K562 (cell line): ENCODE results near the gene MYH9. TPM values are rescaled to one million over a fixed set of nuclear protein-coding genes. Genes with fewer than 3 reads are reported as not detected.
A peak's percentile ranks its signal among the peaks of the same experiment; 100 is the strongest.

ENCODE experiments used
- ASH1L ChIP-seq: fragments of 450-650 bp; IDR thresholded peaks from 2 replicates; pipeline ENCODE4 v1.6.1; 2018; ENCODE audit warnings: borderline replicate concordance, mild to moderate bottlenecking, low read depth; ENCODE audit not compliant: partially characterized antibody
- ATF1 ChIP-seq, 2 experiments: fragments of 450-650 bp in 1 of 2; IDR thresholded peaks; 2 replicates each; pipeline ENCODE4 v1.6.1; 2016; ENCODE audit warnings: missing compliant biosample characterization in 1 of 2, missing genetic modification characterization in 1 of 2
- CCNT2 ChIP-seq: IDR thresholded peaks from 2 replicates; pipeline ENCODE4 v1.6.1; 2011; ENCODE audit warnings: borderline replicate concordance, low read depth, mild to moderate bottlenecking, moderate library complexity, mixed read lengths, low read length; ENCODE audit not compliant: insufficient read length; ENCODE audit errors: extremely low read depth
- CSDE1 ChIP-seq, 2 experiments: fragments of 450-650 bp; IDR thresholded peaks; 2 replicates each; pipeline ENCODE4 v1.6.1; 2016; ENCODE audit warnings: mild to moderate bottlenecking in 1 of 2
- ETV6 ChIP-seq, 3 experiments: fragments of 150-350 bp in 1 of 3; sonication (generic) in 1 of 3; formaldehyde crosslinking in 1 of 3; IDR thresholded peaks; 2 replicates each; pipeline versions ENCODE4 v1.6.1 to v1.8.0; 2014 to 2022; ENCODE audit warnings: borderline replicate concordance in 2 of 3, low read depth in 2 of 3, antibody characterized with exemption in 1 of 3, low read length in 1 of 3, mild to moderate bottlenecking in 1 of 3, missing genetic modification reagents in 1 of 3
- HCFC1 ChIP-seq: IDR thresholded peaks from 2 replicates; pipeline ENCODE4 v1.6.1; 2012; ENCODE audit warnings: low read depth, low read length, improper control_type of control experiment
- HMGXB4 ChIP-seq: sonication (generic); formaldehyde crosslinking; IDR thresholded peaks from 2 replicates; pipeline ENCODE4 v1.8.1; 2023; ENCODE audit warnings: mild to moderate bottlenecking, missing genetic modification reagents
- HNRNPK ChIP-seq: fragments of 200-400 bp; formaldehyde crosslinking; IDR thresholded peaks from one replicate; pipeline ENCODE4 v1.6.1; 2018; ENCODE audit warnings: mild to moderate bottlenecking, low read depth, low read length; ENCODE audit not compliant: poor library complexity, severe bottlenecking
- HNRNPL ChIP-seq: fragments of 200-400 bp; formaldehyde crosslinking; IDR thresholded peaks from 2 replicates; pipeline ENCODE4 v1.6.1; 2017; ENCODE audit warnings: low read depth, mild to moderate bottlenecking, low read length
- MAZ ChIP-seq, 2 experiments: fragments of 450-650 bp in 1 of 2; sonication (generic) in 1 of 2; formaldehyde crosslinking; IDR thresholded peaks in 1 of 2; conservative IDR thresholded peaks in 1 of 2; 2 replicates each; pipeline versions ENCODE4 v1.4.0 to v1.5.0; 2020; ENCODE audit warnings: mild to moderate bottlenecking in 1 of 2, missing genetic modification reagents in 1 of 2
- MCM5 ChIP-seq: fragments of 450-650 bp; IDR thresholded peaks from 2 replicates; pipeline ENCODE4 v1.6.1; 2016; ENCODE audit warnings: low read depth
- MEF2A ChIP-seq: IDR thresholded peaks from 2 replicates; pipeline ENCODE4 v1.6.1; 2011; ENCODE audit warnings: low read depth, mild to moderate bottlenecking, low read length, moderate library complexity; ENCODE audit not compliant: control insufficient read depth
- NFE2 ChIP-seq: IDR thresholded peaks from 2 replicates; pipeline ENCODE4 v1.6.1; 2014; ENCODE audit warnings: antibody characterized with exemption, low read depth
- NONO ChIP-seq, 2 experiments: fragments of 200-400 bp in 1 of 2; fragments of 450-650 bp in 1 of 2; formaldehyde crosslinking in 1 of 2; IDR thresholded peaks; 2 replicates each; pipeline ENCODE4 v1.6.1; 2017; ENCODE audit warnings: low read depth in 2 of 2, mild to moderate bottlenecking in 2 of 2, moderate library complexity in 2 of 2, low read length in 1 of 2
- SMAD3 ChIP-seq: fragments of 450-650 bp; formaldehyde crosslinking; conservative IDR thresholded peaks from 2 replicates; pipeline ENCODE4 v1.4.0; 2020; ENCODE audit warnings: mild to moderate bottlenecking
- TCF7 ChIP-seq: sonication (generic); IDR thresholded peaks from 2 replicates; pipeline ENCODE4 v1.6.1; 2016; ENCODE audit warnings: antibody characterized with exemption, borderline replicate concordance
- ZBTB26 ChIP-seq: fragments of 450-650 bp; formaldehyde crosslinking; IDR thresholded peaks from 2 replicates; pipeline ENCODE4 v1.4.0; 2022; ENCODE audit warnings: missing genetic modification characterization
- ZC3H8 ChIP-seq: fragments of 450-650 bp; IDR thresholded peaks from 2 replicates; pipeline ENCODE4 v1.6.1; 2017
- ZKSCAN1 ChIP-seq: fragments of 150-350 bp; IDR thresholded peaks from 2 replicates; pipeline ENCODE4 v1.6.1; 2016; ENCODE audit warnings: low read depth, low read length
- ZNF24 ChIP-seq: fragments of 450-650 bp; IDR thresholded peaks from 2 replicates; pipeline ENCODE4 v1.6.1; 2016
- ZNF263 ChIP-seq: sonication (generic); formaldehyde crosslinking; IDR thresholded peaks from 2 replicates; pipeline ENCODE4 v1.8.0; 2022; ENCODE audit warnings: mild to moderate bottlenecking, missing genetic modification reagents, borderline replicate concordance
- ZNF584 ChIP-seq: fragments of 200-800 bp; sonication (Bioruptor generic); IDR thresholded peaks from 2 replicates; pipeline ENCODE4 v1.6.1; 2016; ENCODE audit warnings: low read depth, mild to moderate bottlenecking, missing genetic modification characterization, missing compliant biosample characterization
- ZNF707 ChIP-seq: fragments of 250-450 bp; sonication (Bioruptor Pico); conservative IDR thresholded peaks from 2 replicates; pipeline ENCODE4 v1.8.0; 2022; ENCODE audit warnings: inconsistent platforms, mild to moderate bottlenecking, moderate library complexity
- ZNF79 ChIP-seq: fragments of 250-450 bp; sonication (Bioruptor Pico); IDR thresholded peaks from 2 replicates; pipeline ENCODE4 v1.4.0; 2020; ENCODE audit warnings: low read depth, mild to moderate bottlenecking, moderate library complexity
- polyA plus RNA-seq, 8 experiments: library from polyadenylated mRNA; depleted of rRNA in 4 of 8; stranded (reverse) in 5 of 8; unstranded in 3 of 8; fragments of >200 nt; fragmentation: Nextera tagmentation in 2 of 8; fragmentation: Illumina TruSeq in 1 of 8; extraction: Ambion mirVana in 2 of 8; extraction: Trizol in 1 of 8; gene quantifications; 2 replicates each; pipeline versions ENCODE4 v1.2.1 to v1.2.3, GENCODE V29; 2011 to 2014; ENCODE audit warnings: inconsistent platforms in 1 of 8, missing spikeins in 1 of 8
- total RNA-seq, 7 experiments: library from RNA; depleted of rRNA in 6 of 7; stranded (reverse); fragments of >200 nt in 6 of 7; fragmentation: Illumina TruSeq in 2 of 7; extraction: Trizol in 2 of 7; gene quantifications; 2 replicates each; pipeline versions ENCODE4 v1.2.1 to v1.2.3, GENCODE V29; 2011 to 2021; ENCODE audit warnings: low replicate concordance in 1 of 7
- TF ChIP-seq, protein P1 (sequence below): fragments of 450-650 bp; IDR thresholded peaks from 2 replicates; pipeline ENCODE4 v1.6.1; 2017; ENCODE audit warnings: antibody characterized with exemption

The MYH9 gene
- total and polyA plus RNA-seq, 9 of the 15 experiments (the other 6 are each of a cell fraction or from before 2014, with no cell fraction given) = 0.71 to 111 (median 24.6) TPM

- TF ChIP-seq ZNF24 (no peak), CCNT2 (no peak), ZNF707 (CRISPR knock-in tag) (no peak), MCM5 (no peak), ZKSCAN1 (no peak), ZNF79 (CRISPR knock-in tag) (no peak), ASH1L (peak; percentile 32), ZNF263 (no peak), HNRNPL (no peak), ZC3H8 (no peak), TCF7 (no peak), ZBTB26 (CRISPR knock-in tag) (no peak; the same call in 1 of the 2 replicates), HMGXB4 (CRISPR knock-in tag) (no peak), HCFC1 (no peak), SMAD3 (CRISPR knock-in tag) (no peak), CSDE1 (IDR thresholded peaks at IDR 0.05) (no peak), ETV6 (IDR thresholded peaks at IDR 0.05; ENCODE audit: borderline replicate concordance in 1 of 2, low read depth in 2 of 2, low read length in 1 of 2) (0 out of 4 replicates have a peak, but pooled peaks of 1 of the 2 experiments have one; percentile 45), ETV6 (CRISPR knock-in tag; IDR thresholded peaks at IDR 0.05; ENCODE audit: borderline replicate concordance) (no peak), MEF2A (no peak), NFE2 (no peak), HNRNPK (no peak), ZNF584 (CRISPR knock-in tag) (peak; percentile 8; the same call in 1 of the 2 replicates), NONO (IDR thresholded peaks at IDR 0.05; ENCODE audit: low read depth in 2 of 2, low read length in 1 of 2) (no peak), ATF1 (CRISPR knock-in tag; IDR thresholded peaks at IDR 0.05) (no peak), ATF1 (tag; IDR thresholded peaks at IDR 0.05) (no peak), MAZ (CRISPR knock-in tag; conservative IDR thresholded peaks at IDR 0.05 in 1 of 2, IDR thresholded peaks at IDR 0.05 in 1 of 2) (no peak)
- TF ChIP-seq, protein P1, sequence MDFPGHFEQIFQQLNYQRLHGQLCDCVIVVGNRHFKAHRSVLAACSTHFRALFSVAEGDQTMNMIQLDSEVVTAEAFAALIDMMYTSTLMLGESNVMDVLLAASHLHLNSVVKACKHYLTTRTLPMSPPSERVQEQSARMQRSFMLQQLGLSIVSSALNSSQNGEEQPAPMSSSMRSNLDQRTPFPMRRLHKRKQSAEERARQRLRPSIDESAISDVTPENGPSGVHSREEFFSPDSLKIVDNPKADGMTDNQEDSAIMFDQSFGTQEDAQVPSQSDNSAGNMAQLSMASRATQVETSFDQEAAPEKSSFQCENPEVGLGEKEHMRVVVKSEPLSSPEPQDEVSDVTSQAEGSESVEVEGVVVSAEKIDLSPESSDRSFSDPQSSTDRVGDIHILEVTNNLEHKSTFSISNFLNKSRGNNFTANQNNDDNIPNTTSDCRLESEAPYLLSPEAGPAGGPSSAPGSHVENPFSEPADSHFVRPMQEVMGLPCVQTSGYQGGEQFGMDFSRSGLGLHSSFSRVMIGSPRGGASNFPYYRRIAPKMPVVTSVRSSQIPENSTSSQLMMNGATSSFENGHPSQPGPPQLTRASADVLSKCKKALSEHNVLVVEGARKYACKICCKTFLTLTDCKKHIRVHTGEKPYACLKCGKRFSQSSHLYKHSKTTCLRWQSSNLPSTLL = no peak
Measured at GRCh38 chr22:36425977-36426523, 38.3 kb upstream of the MYH9 start (continued).
